GM12873 (cell line): ENCODE data around the gene IL1F10.

ENCODE experiments used
- TF ChIP-seq, protein P1 (sequence below): IDR thresholded peaks from 2 replicates; pipeline ENCODE4 v1.5.1; 2012; ENCODE audit warnings: low read depth, mild to moderate bottlenecking, moderate library complexity, low read length, control low read depth; ENCODE audit not compliant: insufficient read depth; ENCODE audit errors: missing control alignments

IL1F10 gene

DNA sequence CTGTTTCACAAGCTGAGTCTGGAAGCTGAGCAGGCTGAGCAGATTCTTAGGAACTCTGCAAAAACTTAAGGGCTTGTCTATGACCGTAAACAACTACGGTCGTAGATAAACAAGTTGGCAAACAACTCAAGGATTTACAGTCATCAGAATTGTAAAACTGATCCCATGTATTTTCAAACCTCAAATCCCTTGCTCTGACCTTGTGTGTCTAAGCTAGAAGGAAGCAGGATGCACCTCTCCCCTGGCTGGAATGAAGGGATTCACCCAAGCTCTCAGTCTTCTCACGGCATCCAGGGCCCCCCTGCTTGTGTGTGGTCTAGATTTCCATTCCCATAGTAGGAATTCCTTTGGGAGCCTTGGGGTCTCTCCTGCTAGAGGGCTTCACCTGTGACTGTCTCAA, 47.2 kb downstream of the IL1F10 start:
- TF ChIP-seq, protein P1, sequence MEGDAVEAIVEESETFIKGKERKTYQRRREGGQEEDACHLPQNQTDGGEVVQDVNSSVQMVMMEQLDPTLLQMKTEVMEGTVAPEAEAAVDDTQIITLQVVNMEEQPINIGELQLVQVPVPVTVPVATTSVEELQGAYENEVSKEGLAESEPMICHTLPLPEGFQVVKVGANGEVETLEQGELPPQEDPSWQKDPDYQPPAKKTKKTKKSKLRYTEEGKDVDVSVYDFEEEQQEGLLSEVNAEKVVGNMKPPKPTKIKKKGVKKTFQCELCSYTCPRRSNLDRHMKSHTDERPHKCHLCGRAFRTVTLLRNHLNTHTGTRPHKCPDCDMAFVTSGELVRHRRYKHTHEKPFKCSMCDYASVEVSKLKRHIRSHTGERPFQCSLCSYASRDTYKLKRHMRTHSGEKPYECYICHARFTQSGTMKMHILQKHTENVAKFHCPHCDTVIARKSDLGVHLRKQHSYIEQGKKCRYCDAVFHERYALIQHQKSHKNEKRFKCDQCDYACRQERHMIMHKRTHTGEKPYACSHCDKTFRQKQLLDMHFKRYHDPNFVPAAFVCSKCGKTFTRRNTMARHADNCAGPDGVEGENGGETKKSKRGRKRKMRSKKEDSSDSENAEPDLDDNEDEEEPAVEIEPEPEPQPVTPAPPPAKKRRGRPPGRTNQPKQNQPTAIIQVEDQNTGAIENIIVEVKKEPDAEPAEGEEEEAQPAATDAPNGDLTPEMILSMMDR, result no peak

DNA sequence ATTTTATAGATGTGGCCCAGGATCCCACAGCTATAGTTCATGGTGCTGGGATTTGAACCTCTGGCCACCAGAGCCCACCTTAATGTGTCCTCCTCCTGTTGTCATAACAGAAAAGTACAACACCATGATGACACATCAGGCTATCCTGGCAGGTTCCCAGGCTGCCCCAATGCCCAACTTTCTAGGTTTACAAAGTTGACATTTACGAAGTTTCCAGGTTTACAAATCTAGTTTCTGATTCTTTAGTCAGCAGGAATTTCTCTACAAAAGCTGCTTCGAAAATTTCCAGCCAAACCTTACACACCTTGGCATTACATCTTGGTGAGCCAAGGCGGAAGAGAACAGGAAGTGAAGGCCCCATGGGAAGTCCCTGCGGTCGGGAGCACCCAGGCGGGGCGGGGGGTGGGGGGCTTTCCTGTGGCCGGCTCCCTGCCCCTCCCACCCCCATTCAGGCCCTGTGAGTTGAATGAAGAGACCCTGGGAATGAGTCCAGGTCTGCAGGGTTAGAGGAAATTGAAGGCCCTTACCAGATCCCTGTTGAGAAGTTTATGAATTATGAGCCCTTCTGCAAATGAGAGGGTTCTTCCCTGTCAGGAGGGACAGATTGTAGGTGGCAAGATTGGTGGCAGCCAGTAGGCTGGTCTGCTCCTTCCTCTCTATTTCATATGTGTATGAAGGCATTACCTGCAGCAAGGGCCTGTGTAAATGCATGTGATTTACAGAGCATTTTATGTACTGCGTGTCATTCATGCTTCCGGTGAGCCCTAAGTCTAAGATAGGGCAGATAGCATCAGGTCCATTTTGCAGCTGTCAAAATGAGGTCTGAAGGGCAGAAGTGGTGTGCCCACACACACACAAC, 48.6 kb downstream of the IL1F10 start:
- TF ChIP-seq, protein P1, result no peak

DNA sequence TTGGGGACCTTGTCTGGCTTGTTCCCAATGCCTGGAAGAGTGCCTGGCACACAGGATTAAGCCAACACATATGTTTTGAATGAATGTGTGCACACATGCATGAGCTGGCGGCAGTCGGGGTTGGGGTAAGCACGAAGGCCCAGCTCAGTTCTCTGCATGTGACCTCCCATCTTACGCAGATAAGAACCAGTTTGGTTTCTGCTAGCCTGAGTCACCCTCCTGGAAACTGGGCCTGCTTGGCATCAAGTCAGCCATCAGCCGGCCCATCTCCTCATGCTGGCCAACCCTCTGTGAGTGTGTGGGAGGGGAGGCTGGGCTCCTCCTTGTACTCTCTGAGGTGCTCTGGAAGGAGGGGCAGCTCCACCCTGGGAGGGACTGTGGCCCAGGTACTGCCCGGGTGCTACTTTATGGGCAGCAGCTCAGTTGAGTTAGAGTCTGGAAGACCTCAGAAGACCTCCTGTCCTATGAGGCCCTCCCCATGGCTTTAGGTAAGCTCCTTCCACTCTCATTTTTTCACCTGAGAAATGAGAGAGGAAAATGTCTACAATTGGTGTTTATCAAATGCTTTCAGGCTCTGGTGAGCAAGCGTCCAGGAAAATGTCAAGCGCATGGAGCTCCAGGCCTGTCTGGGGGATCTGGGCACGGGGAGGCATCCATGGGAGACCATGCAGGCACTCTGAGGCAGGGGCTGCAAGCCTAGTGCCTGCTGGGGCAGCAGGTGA, 49.9 kb downstream of the IL1F10 start:
- TF ChIP-seq, protein P1, result no peak

DNA sequence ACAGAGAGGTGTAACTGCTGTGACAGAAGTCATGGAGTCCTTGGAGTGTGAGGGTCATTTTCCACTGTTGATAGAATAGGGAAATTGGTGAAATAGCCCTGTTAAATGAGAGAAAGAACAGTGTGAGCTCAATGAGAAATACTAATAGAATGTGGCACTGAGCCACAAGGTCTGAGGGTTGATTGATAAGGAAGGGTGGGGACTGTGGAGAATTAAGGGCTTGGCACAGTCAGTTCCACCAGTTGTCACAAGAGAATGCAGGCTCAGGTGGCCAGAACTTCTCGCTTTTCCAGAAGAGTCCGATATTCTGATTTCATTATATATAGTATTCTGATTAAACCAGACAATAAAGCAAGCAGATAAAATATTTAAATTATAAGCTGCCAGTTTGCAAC, 50.5 kb downstream of the IL1F10 start:
- TF ChIP-seq, protein P1, result no peak

DNA sequence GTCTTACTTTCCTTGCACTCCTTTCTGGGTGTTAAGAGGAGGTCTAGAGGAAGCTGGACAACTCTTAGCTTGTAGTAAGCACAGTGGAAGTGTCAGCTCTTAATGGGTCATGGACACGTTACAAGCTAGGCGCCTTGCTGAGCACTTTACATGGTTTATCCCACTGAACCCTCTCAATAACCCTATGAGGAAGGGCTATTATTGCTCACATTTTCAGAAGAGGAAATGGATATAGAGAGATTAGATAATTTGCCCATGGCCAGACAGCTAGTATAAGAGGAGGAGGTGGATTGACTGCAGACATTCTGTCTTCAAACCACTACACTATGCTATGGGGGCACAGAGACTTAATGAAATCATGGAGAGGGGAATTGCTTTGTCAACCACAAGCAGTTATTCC, 51.3 kb downstream of the IL1F10 start:
- TF ChIP-seq, protein P1, result no peak

DNA sequence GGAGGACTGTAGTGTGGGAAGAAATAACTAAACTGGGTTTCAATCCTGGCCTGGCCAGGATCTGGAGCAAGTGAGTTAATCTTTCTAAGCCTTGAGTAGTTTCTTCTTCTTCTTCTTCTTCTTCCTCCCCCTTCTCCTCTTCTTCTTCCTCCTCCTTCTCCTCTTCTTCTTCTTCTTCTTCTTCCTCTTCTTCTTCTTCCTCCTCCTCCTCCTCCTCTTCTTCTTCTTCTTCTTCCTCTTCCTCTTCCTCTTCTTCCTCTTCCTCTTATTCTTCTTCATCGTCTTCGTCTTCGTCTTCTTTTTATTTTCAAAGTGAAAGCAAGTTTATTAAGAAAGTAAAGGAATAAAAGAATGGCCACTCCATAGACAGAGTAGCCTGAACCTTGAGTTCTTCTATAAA, 53.1 kb downstream of the IL1F10 start:
- TF ChIP-seq, protein P1, result no peak

DNA sequence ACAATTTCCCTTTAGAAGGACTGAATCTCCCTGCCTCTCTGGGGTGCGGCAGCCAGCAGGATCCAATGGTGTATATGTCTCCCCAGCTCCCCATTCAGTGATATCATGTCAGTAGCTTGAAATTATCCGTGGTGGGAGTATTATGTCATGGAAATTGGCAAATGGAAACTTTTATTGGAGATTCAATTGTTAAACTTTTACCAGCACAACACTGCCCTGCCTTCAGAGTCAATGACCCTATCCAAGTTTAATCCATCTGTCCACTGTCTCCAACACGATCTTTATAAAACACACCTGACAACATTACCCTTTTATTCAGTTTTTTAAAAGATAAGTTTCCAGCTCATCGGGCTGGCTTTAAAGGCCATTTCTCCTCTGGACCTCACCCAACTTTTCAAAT, 54.6 kb downstream of the IL1F10 start:
- TF ChIP-seq, protein P1, result no peak
